A673 (cell line): ENCODE measurements around the gene GATB. TPM values are rescaled to one million over a fixed set of nuclear protein-coding genes. Genes with fewer than 3 reads are reported as not detected.
"Not testable (repeated sequence)": the region's sequence is repeated elsewhere in the genome, so short reads cannot be mapped to it uniquely, and the experiment has no call there.

Experiments used
- BruUV-seq: library from RNA; stranded (reverse); fragments of 400-500 nt; replicated peaks from 2 replicates; lab custom pipeline; 2021; lab: Mats Ljungman, UMichigan
- CTCF ChIA-PET: fragments of 300-600 bp; sonication (Branson Sonifier 250); formaldehyde crosslinking; loops from one replicate; lab custom pipeline; 2022; ENCODE audit warnings: antibody characterized with exemption; lab: Charles Lee
- POLR2A ChIA-PET: fragments of 300-600 bp; sonication (Branson Sonifier 250); formaldehyde crosslinking; loops from one replicate; lab custom pipeline; 2022; ENCODE audit warnings: antibody characterized with exemption; ENCODE audit not compliant: low non-redundant PET; lab: Charles Lee
- DNase-seq: peaks from one replicate; pipeline ENCODE4 v3.0.0-alpha.2; 2015; ENCODE audit warnings: low spot score
- H3K27ac ChIP-seq: fragments of 200-600 bp; sonication (generic); 2 replicates; pipeline ENCODE4 v1.5.1; 2016; ENCODE audit warnings: mixed run types, low read depth, mild to moderate bottlenecking, mixed read lengths, antibody characterized with exemption, low read length; ENCODE audit not compliant: poor library complexity, severe bottlenecking
- H3K27me3 ChIP-seq: fragments of 200-600 bp; sonication (generic); replicated peaks from 2 replicates; pipeline ENCODE4 v1.6.1; 2017; ENCODE audit warnings: mixed run types, low read depth, mild to moderate bottlenecking, mixed read lengths, antibody characterized with exemption, low read length; ENCODE audit not compliant: insufficient read depth, poor library complexity
- H3K36me3 ChIP-seq: fragments of 200-600 bp; sonication (generic); 2 replicates; pipeline ENCODE4 v1.6.1; 2016; ENCODE audit warnings: mixed run types, mild to moderate bottlenecking, mixed read lengths, antibody characterized with exemption, low read length; ENCODE audit not compliant: insufficient read depth, poor library complexity, severe bottlenecking
- H3K4me1 ChIP-seq: fragments of 200-600 bp; sonication (generic); 2 replicates; pipeline ENCODE4 v1.6.1; 2017; ENCODE audit warnings: mixed run types, mild to moderate bottlenecking, mixed read lengths, antibody characterized with exemption, low read length; ENCODE audit not compliant: insufficient read depth, poor library complexity, severe bottlenecking
- H3K4me3 ChIP-seq: fragments of 200-600 bp; sonication (generic); 2 replicates; pipeline ENCODE4 v1.5.1; 2016; ENCODE audit warnings: low read depth, mixed run types, mild to moderate bottlenecking, mixed read lengths, low read length; ENCODE audit not compliant: poor library complexity, severe bottlenecking
- H3K9me3 ChIP-seq: fragments of 200-600 bp; sonication (generic); 2 replicates; pipeline ENCODE4 v1.6.1; 2016; ENCODE audit warnings: mixed run types, low read depth, mild to moderate bottlenecking, mixed read lengths, antibody characterized with exemption, low read length; ENCODE audit not compliant: poor library complexity, severe bottlenecking
- CTCF ChIP-seq: fragments of 300-800, 200-600 bp; sonication (generic); conservative IDR thresholded peaks from 2 replicates; pipeline ENCODE4 v1.5.1; 2017; ENCODE audit warnings: low read depth, mild to moderate bottlenecking, antibody characterized with exemption, low read length, moderate library complexity, mixed read lengths
- EZH2 ChIP-seq: fragments of 200-600 bp; sonication (generic); IDR thresholded peaks from 2 replicates; pipeline ENCODE4 v1.6.1; 2017; ENCODE audit warnings: borderline replicate concordance, low read depth, mild to moderate bottlenecking, mixed read lengths, antibody characterized with exemption, low read length; ENCODE audit not compliant: poor library complexity, severe bottlenecking
- intact Hi-C: fragments of 100-400 bp; cut with micrococcal nuclease; formaldehyde crosslinking; loops from one replicate; pipeline ENCODE4 v1.10.0; 2022; ENCODE audit not compliant: unreplicated experiment
- total RNA-seq: library from RNA; stranded (reverse); gene quantifications from 2 replicates; pipeline ENCODE4 v1.2.3, GENCODE V29; 2021

GATB gene
- total RNA-seq, 1 experiment from 2014 or later = 23.8 TPM

- no peaks in the 10 kb centered on the region for H3K36me3 ChIP-seq
- no peak for DNase-seq
- no TSS peak for BruUV-seq
- intact Hi-C loops = no loop called here
- peaks cover 8% of the 10 kb centered on the region for H3K9me3 ChIP-seq
- H3K27me3 ChIP-seq = no peaks in the 10 kb centered on the region
- no peaks in the 10 kb centered on the region for H3K4me1 ChIP-seq
- no peak overlapping the region for H3K27ac ChIP-seq
- POLR2A ChIA-PET = no interaction called here
- CTCF ChIA-PET = no interaction called here
- H3K4me3 ChIP-seq = no peak overlapping the region
- TF ChIP-seq EZH2 (no peak), CTCF (no peak)
These were observed 24.4 kb downstream of the GATB start for GRCh38 chr4:151736361-151736760.

- H3K4me1 ChIP-seq, CTCF ChIA-PET: not testable (repeated sequence)
These were observed 29.1 kb downstream of the GATB start for GRCh38 chr4:151731670-151732069.

GRCh38 chr4:151729731-151730559 is 30.9 kb downstream of the GATB start:
- H3K36me3 ChIP-seq = no peaks in the 10 kb centered on the region

More at GRCh38 chr4:151731670-151732069, 29.1 kb downstream of the GATB start:
- intact Hi-C loops, H3K9me3 ChIP-seq, POLR2A ChIA-PET, H3K36me3 ChIP-seq, H3K4me3 ChIP-seq, H3K27ac ChIP-seq, H3K27me3 ChIP-seq, BruUV-seq, DNase-seq: not testable (repeated sequence)

More at GRCh38 chr4:151729731-151730559, 30.9 kb downstream of the GATB start:
- POLR2A ChIA-PET = no interaction called here
- no peak for TF ChIP-seq CTCF
- no peak for TF ChIP-seq EZH2
- H3K27ac ChIP-seq = no peak overlapping the region
- H3K4me3 ChIP-seq = no peak overlapping the region
- no peaks in the 10 kb centered on the region for H3K27me3 ChIP-seq
- DNase-seq = no peak
- no peaks in the 10 kb centered on the region for H3K4me1 ChIP-seq
- BruUV-seq = no TSS peak
- intact Hi-C loops = no loop called here
- CTCF ChIA-PET = no interaction called here
- H3K9me3 ChIP-seq = no peaks in the 10 kb centered on the region
